Measurements from ENCODE around the gene KRTAP5-1. TPM values are rescaled to one million over a fixed set of nuclear protein-coding genes. Genes with fewer than 3 reads are reported as not detected.

Gene KRTAP5-1
- total and polyA plus RNA-seq, 8 donors: 0.50 TPM; not detected in 7

DNA sequence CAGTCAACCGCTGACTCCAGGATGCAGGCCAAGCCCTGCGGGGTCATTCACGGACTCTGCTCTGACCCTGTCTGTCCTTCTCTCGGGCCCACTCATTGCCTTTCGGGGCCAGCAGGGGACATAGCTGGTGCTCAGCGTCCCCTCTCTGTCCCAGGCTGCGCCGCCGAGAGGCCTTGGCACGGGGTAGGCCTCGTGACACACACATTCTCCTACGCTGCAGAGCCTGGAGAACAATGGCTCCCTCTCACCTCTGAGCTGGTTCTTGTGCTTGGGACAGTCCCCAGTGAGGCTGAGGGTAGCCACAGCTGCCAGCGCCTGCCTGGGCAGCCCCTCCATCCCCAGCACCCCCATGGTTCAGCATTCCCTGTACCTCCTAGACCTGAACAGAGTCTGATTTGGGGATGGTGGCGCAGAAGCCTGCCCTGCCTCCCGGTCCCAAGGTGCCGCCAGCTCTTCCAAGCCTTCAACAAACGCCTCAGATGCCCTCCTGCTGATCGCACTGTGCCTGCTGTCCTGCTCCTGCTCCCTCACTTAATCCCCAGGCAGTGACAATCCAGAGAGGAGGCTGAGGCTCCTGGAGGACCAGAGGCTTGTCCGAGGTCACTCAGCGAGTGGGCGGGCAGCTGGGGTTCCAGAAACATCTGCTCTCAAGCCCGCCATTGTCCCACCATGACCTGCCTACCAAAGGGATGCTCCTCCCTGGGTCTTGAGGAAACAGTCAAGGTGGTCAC is 43.4 kb downstream of the KRTAP5-1 start:
- DNase-seq: no peak
- 82 to 87% (median 85%) methylated on average over 14 to 22 of the region's 22 CpGs for WGBS, 5 donors
- Histone ChIP-seq H3K4me1 (peaks cover 9 to 16% (median 14%) of the 10 kb centered on the region in 4 donors), H3K4me3 (no peak overlapping the region), H3K27ac (no peak overlapping the region), H3K27me3 (peaks cover 0 to 46% (median 14%) of the 10 kb centered on the region in 3 donors), H3K36me3 (no peaks in the 10 kb centered on the region), H3K9me3 (no peaks in the 10 kb centered on the region)
- intact Hi-C loops (cut with DNase I; ENCODE audit: low total_unique reads): loop anchor here (5.0 kb wide), 1 partner anchor 36 kb away; no protein-coding TSS in a partner anchor
- no peak for TF ChIP-seq POLR2A (IDR thresholded peaks at IDR 0.05)
- TF ChIP-seq EP300 (IDR thresholded peaks at IDR 0.05): no peak
- TF ChIP-seq, protein P1, sequence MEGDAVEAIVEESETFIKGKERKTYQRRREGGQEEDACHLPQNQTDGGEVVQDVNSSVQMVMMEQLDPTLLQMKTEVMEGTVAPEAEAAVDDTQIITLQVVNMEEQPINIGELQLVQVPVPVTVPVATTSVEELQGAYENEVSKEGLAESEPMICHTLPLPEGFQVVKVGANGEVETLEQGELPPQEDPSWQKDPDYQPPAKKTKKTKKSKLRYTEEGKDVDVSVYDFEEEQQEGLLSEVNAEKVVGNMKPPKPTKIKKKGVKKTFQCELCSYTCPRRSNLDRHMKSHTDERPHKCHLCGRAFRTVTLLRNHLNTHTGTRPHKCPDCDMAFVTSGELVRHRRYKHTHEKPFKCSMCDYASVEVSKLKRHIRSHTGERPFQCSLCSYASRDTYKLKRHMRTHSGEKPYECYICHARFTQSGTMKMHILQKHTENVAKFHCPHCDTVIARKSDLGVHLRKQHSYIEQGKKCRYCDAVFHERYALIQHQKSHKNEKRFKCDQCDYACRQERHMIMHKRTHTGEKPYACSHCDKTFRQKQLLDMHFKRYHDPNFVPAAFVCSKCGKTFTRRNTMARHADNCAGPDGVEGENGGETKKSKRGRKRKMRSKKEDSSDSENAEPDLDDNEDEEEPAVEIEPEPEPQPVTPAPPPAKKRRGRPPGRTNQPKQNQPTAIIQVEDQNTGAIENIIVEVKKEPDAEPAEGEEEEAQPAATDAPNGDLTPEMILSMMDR (IDR thresholded peaks at IDR 0.05): no peak
- TF ChIP-seq POLR2AphosphoS5 (IDR thresholded peaks at IDR 0.05): no peak

GRCh38 chr11:1540074-1540473 is 45.0 kb downstream of the KRTAP5-1 start:
- no peak for DNase-seq
- Histone ChIP-seq H3K4me1 (peaks cover 8 to 23% (median 16%) of the 10 kb centered on the region in 4 donors), H3K27ac (no peak overlapping the region), H3K27me3 (peaks cover 0 to 30% (median 1%) of the 10 kb centered on the region in 3 donors), H3K4me3 (no peak overlapping the region), H3K9me3 (no peaks in the 10 kb centered on the region), H3K36me3 (peaks cover 0 to 10% (median 7%) of the 10 kb centered on the region in 4 donors)
- 71 to 83% (median 79%) methylated on average over 6 of the region's 6 CpGs for WGBS, 5 donors
- intact Hi-C loops (cut with DNase I; ENCODE audit: low total_unique reads): loop anchor here (5.0 kb wide), 1 partner anchor 37 kb away; no protein-coding TSS in a partner anchor
- TF ChIP-seq POLR2AphosphoS5 (IDR thresholded peaks at IDR 0.05): no peak
- no peak for TF ChIP-seq EP300 (IDR thresholded peaks at IDR 0.05)
- no peak for TF ChIP-seq POLR2A (IDR thresholded peaks at IDR 0.05)
- TF ChIP-seq, protein P1 (IDR thresholded peaks at IDR 0.05): no peak

DNA sequence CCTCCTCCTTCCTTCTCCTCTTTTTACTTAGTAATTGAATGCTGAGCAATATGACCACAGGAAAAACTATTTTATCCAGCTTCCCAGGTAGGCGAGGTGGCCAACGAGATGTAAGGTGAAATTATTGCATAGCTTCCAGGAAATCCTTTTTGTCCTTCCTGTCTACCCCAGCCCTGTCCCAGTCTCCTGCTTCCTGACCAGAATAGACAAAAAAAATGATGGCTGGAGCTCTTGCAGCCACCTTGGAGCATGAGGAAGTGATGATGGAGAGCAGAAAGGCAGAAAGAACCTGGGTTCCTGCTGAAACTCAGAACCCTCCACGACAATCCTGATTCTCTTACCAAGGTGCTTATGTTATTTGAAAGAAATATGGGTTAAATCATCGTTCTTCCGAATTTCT is 46.9 kb downstream of the KRTAP5-1 start:
- intact Hi-C loops (cut with DNase I; ENCODE audit: low total_unique reads): no loop called here
- DNase-seq: no peak
- 80 to 91% (median 88%) methylated on average over 5 of the region's 5 CpGs for WGBS, 5 donors
- Histone ChIP-seq H3K27me3 (peaks cover 0 to 14% (median 0%) of the 10 kb centered on the region in 3 donors), H3K4me1 (peaks cover 20 to 41% (median 32%) of the 10 kb centered on the region in 4 donors), H3K27ac (no peak overlapping the region), H3K36me3 (peaks cover 0 to 20% (median 16%) of the 10 kb centered on the region in 4 donors), H3K9me3 (no peaks in the 10 kb centered on the region), H3K4me3 (no peak overlapping the region)
- TF ChIP-seq, protein P1 (IDR thresholded peaks at IDR 0.05): no peak
- no peak for TF ChIP-seq POLR2AphosphoS5 (IDR thresholded peaks at IDR 0.05)
- TF ChIP-seq EP300 (IDR thresholded peaks at IDR 0.05): no peak
- TF ChIP-seq POLR2A (IDR thresholded peaks at IDR 0.05): no peak

DNA sequence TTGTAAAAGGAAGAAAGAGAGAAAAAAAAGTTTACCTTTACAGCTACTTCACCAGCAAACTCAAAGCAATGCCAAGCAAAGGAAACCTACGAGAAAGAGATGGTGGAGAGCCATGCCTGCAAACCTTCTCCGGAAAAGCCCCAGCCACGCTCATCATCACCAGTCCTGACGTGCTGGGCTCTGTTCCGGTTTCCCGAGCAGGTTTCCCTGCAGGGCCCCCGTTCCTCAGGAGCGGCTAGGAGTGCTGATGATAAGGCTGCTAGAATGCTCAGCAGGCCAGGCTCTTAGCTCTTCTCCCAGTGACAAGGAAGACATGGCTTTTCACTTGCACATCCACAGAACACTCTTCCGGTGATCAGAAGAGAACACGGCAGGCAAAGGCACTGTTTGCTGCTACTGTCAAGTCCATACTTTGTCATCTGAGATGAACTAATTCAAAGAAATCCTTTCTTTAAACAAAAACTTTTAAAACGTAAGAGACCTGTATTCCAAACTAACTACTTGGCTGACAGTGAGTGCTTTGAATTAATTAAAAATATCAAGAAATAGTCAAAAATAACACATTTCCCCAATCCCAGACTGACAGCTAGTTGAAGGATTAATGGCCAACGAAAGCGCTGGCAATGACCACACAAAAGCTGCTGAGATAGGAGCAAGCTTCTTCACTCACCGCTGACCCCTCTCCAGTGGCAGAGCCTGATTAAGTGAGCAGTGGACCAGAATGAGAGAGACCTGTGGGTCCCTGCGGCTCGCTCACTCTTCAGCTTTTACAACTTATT is 48.8 kb downstream of the KRTAP5-1 start:
- no peaks in the 10 kb centered on the region for H3K9me3 ChIP-seq
- H3K27me3 ChIP-seq: no peaks in the 10 kb centered on the region
- intact Hi-C loops (cut with DNase I; ENCODE audit: low total_unique reads): no loop called here
- peaks cover 39 to 60% (median 51%) of the 10 kb centered on the region in 4 donors for H3K4me1 ChIP-seq
- no peak overlapping the region for H3K4me3 ChIP-seq
- TF ChIP-seq EP300 (IDR thresholded peaks at IDR 0.05) (no peak), POLR2A (IDR thresholded peaks at IDR 0.05) (no peak), POLR2AphosphoS5 (IDR thresholded peaks at IDR 0.05) (no peak)
- TF ChIP-seq, protein P1 (IDR thresholded peaks at IDR 0.05): no peak
- H3K27ac ChIP-seq: peak overlapping the region in 1 of 5 donors; percentile 25
- H3K36me3 ChIP-seq: peaks cover 0 to 34% (median 20%) of the 10 kb centered on the region in 4 donors
- 67 to 70% (median 68%) methylated on average over 16 of the region's 16 CpGs for WGBS, 5 donors
- peak in 1 of 2 donors; percentile 63 for DNase-seq

Data from stomach (tissue), 9 donors.